Measurements from ENCODE around the gene RIT2. TPM values are rescaled to one million over a fixed set of nuclear protein-coding genes. Genes with fewer than 3 reads are reported as not detected.

Gene RIT2
- total RNA-seq, 1 experiment from 2014 or later: not detected

DNA sequence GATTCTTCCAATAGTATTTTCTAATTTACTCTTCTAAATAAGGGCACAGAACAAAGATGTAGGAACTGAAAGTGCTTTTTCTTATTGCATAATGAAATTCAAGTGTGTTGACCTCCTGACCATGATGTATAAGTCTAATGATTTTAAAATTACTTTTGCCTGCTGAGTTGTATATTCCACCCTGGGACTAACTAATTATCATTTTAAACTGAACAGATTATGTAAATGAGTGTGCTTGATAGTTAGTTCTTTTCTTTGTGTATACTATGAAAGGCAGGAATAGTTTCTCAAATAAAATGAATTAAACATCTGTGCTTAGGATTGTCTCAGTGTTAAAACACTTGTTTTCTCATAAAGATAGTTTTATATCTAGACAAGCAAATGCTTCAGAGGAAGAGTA is 284.5 kb downstream of the RIT2 start:
- DNase-seq (ENCODE audit: unreplicated experiment): no peak
- Mint-ChIP-seq H3K27ac (ENCODE audit: low read depth, unreplicated experiment) (no peak overlapping the region), H3K36me3 (ENCODE audit: insufficient read depth, unreplicated experiment) (no peaks in the 10 kb centered on the region), H3K4me1 (ENCODE audit: insufficient read depth, unreplicated experiment) (no peaks in the 10 kb centered on the region), H3K9me3 (ENCODE audit: unreplicated experiment) (no peaks in the 10 kb centered on the region), H3K27me3 (ENCODE audit: insufficient read depth, unreplicated experiment) (peaks cover 48% of the 10 kb centered on the region), H3K4me3 (ENCODE audit: unreplicated experiment) (no peak overlapping the region)
- BruUV-seq (replicated peaks): no TSS peak
- intact Hi-C loops (cut with micrococcal nuclease): no loop called here
- CTCF ChIA-PET: no interaction called here
- POLR2A ChIA-PET: no interaction called here
- TF ChIP-seq, protein P1, sequence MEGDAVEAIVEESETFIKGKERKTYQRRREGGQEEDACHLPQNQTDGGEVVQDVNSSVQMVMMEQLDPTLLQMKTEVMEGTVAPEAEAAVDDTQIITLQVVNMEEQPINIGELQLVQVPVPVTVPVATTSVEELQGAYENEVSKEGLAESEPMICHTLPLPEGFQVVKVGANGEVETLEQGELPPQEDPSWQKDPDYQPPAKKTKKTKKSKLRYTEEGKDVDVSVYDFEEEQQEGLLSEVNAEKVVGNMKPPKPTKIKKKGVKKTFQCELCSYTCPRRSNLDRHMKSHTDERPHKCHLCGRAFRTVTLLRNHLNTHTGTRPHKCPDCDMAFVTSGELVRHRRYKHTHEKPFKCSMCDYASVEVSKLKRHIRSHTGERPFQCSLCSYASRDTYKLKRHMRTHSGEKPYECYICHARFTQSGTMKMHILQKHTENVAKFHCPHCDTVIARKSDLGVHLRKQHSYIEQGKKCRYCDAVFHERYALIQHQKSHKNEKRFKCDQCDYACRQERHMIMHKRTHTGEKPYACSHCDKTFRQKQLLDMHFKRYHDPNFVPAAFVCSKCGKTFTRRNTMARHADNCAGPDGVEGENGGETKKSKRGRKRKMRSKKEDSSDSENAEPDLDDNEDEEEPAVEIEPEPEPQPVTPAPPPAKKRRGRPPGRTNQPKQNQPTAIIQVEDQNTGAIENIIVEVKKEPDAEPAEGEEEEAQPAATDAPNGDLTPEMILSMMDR (IDR thresholded peaks at IDR 0.05; ENCODE audit: unreplicated experiment): no peak

DNA sequence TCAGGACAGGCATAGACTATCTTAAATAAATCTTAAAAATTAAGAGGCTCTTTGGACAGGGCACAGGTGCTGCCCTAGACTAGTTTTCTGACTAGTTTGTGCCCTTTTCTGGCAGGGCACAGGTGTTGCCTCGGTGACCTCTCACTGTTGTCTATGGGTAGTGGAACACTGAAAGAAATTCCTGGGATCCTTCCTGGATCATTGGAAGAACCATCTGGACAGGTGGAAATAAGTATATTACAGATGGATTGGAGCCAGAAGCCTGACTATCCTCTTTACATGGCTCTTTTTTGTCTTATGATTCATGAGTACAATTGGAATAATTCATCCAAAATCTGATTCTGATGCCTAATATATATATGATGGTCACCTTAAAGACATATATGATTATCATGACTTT is 286.6 kb downstream of the RIT2 start:
- no peak overlapping the region for H3K27ac Mint-ChIP-seq (ENCODE audit: low read depth, unreplicated experiment)
- TF ChIP-seq, protein P1 (IDR thresholded peaks at IDR 0.05; ENCODE audit: unreplicated experiment): no peak
- BruUV-seq (replicated peaks): no TSS peak
- no peaks in the 10 kb centered on the region for H3K36me3 Mint-ChIP-seq (ENCODE audit: insufficient read depth, unreplicated experiment)
- intact Hi-C loops (cut with micrococcal nuclease): no loop called here
- POLR2A ChIA-PET: no interaction called here
- CTCF ChIA-PET: no interaction called here
- H3K4me1 Mint-ChIP-seq (ENCODE audit: insufficient read depth, unreplicated experiment): no peaks in the 10 kb centered on the region
- no peak overlapping the region for H3K4me3 Mint-ChIP-seq (ENCODE audit: unreplicated experiment)
- H3K27me3 Mint-ChIP-seq (ENCODE audit: insufficient read depth, unreplicated experiment): peaks cover 43% of the 10 kb centered on the region
- DNase-seq (ENCODE audit: unreplicated experiment): no peak
- H3K9me3 Mint-ChIP-seq (ENCODE audit: unreplicated experiment): no peaks in the 10 kb centered on the region

DNA sequence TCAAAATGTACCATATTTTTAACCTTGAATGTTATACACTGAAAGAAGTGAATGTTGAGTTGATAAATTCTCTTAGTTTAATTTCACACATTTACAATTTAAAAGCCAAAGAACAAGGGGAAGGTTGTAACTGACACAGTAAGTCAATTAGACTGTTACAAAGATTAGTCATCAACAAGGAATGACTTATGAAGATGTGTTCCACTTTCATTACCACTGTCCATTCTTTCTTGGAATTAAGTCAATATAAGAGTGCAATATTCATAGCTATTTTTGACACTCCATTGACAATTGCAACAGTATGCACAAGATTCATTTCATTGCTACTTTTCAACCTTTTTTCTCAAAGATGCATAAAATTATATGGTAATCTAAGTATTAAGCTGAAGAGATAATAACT is 291.3 kb downstream of the RIT2 start:
- Mint-ChIP-seq H3K9me3 (ENCODE audit: unreplicated experiment) (no peaks in the 10 kb centered on the region), H3K4me1 (ENCODE audit: insufficient read depth, unreplicated experiment) (no peaks in the 10 kb centered on the region), H3K4me3 (ENCODE audit: unreplicated experiment) (no peak overlapping the region), H3K27ac (ENCODE audit: low read depth, unreplicated experiment) (no peak overlapping the region), H3K36me3 (ENCODE audit: insufficient read depth, unreplicated experiment) (no peaks in the 10 kb centered on the region), H3K27me3 (ENCODE audit: insufficient read depth, unreplicated experiment) (peaks cover 43% of the 10 kb centered on the region)
- BruUV-seq (replicated peaks): no TSS peak
- intact Hi-C loops (cut with micrococcal nuclease): no loop called here
- ChIA-PET POLR2A (no interaction called here), CTCF (no interaction called here)
- no peak for DNase-seq (ENCODE audit: unreplicated experiment)
- TF ChIP-seq, protein P1 (IDR thresholded peaks at IDR 0.05; ENCODE audit: unreplicated experiment): no peak

DNA sequence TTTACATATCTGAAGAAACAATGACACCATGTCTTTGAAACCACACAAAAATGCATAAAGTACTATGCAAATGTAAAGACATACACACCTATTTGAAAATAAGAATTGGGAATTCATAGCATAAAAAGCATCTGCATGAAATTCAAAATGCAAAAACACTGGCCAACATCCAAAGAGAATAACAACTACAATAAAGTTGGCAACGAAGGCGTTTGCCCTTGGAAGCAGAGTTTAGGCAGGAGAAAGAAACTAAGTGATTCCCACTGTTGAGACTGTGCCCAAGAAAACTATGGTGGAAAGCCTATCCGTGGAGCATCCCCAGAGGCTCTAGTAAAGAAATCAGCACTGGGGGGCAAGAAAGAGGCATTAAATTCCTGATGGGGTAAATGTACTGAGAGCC is 292.8 kb downstream of the RIT2 start:
- H3K9me3 Mint-ChIP-seq (ENCODE audit: unreplicated experiment): no peaks in the 10 kb centered on the region
- H3K27me3 Mint-ChIP-seq (ENCODE audit: insufficient read depth, unreplicated experiment): peaks cover 50% of the 10 kb centered on the region
- no peaks in the 10 kb centered on the region for H3K36me3 Mint-ChIP-seq (ENCODE audit: insufficient read depth, unreplicated experiment)
- intact Hi-C loops (cut with micrococcal nuclease): no loop called here
- TF ChIP-seq, protein P1 (IDR thresholded peaks at IDR 0.05; ENCODE audit: unreplicated experiment): no peak
- POLR2A ChIA-PET: no interaction called here
- no TSS peak for BruUV-seq (replicated peaks)
- H3K27ac Mint-ChIP-seq (ENCODE audit: low read depth, unreplicated experiment): no peak overlapping the region
- H3K4me3 Mint-ChIP-seq (ENCODE audit: unreplicated experiment): no peak overlapping the region
- CTCF ChIA-PET: no interaction called here
- H3K4me1 Mint-ChIP-seq (ENCODE audit: insufficient read depth, unreplicated experiment): no peaks in the 10 kb centered on the region
- no peak for DNase-seq (ENCODE audit: unreplicated experiment)
